ENCODE data around the gene MGME1.
"Not testable (repeated sequence)": the region's sequence is repeated elsewhere in the genome, so short reads cannot be mapped to it uniquely, and the experiment has no call there.

MGME1 gene

DNA sequence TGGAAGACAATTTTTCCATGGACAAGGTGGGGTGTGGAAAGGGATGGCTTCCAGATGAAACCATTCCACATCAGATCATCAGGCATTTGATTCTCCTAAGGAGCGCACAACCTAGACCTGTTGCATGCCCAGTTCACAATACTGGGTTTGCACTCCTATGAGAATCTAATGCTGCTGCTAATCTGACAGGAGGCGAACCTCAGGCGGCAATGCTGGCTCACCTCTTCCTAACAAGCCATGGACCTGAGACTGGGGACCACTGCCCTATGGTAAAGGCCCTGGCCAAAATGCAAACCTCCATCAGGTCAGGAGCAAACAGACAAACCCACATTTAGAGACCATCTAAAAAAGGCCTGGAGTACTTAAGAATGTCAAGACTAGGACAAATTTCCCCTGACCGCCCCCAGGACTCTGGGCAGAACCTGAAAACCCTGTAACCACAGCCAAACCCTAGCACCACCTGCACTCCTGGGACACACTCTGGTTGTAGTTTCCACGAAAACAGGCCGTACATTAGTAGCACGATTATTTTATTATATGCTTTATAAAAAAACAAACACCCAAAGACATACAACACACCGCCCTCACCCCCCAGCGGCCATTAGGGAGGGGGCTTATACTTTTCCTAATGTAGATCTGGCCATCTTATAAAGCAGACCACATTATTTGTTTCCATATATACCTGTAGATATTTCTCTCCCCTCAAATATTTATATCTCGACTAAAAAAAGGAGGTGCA, 27.6 kb upstream of the MGME1 start:
- DNase-seq, result no peak

DNA sequence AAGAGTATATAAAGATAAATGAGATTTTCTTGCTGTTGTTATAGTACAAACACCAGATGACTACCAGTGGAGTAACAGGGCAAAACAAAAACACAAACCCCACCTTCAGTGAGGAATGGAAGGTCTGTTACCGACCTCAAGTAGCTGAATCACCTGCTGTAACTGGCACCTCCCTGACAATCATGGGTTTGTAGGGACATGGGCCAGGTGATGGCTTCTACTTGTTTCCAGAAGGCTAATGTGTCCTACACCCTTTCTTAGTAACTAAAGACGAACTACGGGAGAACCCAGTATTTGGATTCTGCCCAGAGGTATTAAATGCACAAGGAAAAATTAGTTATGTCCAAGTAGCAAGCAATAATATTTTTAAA, 27.0 kb upstream of the MGME1 start:
- DNase-seq, result no peak

DNA sequence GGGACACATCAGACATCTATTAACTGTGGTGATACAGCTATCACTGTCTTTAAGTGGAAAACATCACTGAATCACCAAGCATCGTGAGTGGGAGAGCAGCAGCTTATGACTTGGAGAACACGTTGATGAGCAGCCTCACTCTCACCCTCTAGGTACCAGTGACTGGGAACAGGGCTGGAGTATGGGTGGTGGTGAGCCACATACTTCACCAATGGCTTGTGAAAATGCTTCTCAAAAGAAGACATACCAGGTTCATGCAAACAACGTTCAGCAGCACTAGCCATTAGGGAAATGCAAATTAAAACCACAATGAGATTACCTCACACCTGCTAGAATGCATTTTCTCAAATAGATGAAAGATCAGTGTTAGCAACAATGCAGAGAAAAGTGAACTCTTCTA, 25.5 kb upstream of the MGME1 start:
- no peak for DNase-seq

DNA sequence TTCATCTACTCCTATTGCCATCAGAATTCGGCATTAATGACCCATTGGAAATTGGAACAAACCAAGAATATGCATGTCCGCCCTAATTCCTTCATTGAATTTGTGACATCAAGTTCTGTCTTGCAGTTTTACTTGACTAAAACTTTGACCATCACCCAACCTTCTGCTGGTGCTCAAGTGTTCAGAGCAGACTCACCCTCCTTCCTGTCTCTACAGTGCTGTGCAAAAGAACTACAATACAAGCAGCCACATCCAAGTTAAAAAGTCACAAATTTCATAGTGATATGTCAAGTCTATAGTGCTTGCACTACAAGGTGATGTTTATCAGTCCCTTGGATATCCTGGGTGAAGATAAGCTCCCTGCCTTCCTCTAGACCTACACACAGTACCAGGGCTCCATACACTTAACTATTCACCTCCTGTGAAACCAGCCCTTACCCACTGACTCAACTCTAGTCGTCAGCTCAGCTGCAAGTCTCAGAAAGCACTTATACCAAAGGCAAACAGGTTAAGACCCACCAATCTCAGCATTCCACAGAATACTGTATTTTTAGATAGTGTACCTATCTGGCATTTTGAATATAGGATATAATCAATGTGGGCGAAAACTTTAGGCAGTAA, 23.9 kb upstream of the MGME1 start:
- DNase-seq, result no peak

DNA sequence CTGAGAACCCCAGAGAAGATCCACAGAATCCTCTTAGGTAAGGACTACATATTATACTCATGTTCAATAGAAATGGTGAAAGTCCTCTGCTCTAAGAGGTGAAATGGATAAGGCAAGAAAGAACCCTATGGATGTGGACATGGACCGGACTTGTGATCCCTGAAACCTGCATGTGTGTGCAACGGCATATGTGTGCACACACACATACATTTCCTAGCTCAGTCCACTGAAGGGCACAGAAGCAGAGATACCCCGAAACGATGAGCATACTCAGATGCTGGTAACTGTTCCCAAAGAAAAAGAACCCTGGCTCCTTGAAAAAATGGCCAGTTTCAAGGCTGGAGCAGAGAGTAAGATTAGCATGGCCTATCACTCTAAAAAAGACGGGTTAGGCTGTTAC, 22.8 kb upstream of the MGME1 start:
- no peak for DNase-seq

DNA sequence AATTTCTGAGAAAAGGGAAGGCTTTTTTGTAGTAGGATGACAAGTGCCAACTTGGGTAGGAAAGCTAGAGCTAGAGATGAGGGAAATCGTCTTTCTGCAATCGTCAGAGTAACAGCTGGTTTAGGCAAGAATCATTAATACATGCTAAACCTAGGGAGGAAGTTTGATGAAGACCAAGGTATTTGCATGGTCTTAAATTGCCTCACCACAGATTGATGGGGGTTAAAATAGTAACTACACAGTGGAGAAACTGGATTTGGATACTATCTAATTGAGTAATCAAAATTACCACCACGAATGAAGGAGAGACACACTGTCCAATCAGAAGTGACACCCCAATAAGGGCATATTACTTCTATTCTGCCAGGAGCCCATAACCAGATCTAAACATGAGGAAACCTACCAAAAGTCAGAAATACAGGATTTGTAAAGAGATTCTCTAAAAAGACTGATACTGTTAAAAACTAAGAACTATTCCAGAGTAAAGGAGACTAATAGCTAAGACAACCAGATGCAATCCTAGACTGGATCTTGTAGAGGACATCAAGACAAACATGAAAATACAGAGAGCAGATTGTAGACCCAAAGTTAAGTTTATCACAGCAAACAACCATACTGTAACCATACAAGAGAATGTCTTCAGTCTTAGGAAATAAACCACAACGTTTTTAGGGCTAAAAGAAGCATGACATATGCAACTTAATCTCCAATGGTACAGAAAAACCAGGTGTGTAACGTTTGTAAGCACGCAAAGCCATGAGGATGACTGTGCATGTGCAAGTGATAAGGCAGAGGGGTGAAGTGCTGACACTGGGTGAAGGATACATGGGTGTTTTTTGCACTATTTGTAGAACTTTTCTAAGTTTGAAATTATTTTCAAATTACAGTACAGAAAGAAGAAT, 22.0 kb upstream of the MGME1 start:
- no peak for DNase-seq

DNA sequence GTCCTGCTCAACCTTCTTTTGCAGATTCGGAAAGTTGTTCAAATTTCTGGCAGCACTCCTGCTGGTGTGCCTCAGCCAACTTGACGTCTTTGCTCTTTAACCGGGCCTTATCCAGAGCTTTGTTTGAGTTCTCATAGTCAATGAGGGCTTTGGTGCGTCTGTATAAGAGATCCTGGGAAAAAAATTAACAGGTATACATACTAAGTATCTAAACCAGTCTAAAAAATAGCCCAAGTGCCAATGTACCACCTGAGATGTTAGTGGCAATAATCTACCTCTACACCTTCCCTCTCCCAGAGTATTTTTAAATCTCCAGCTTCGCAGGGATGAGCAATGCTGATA, 21.4 kb upstream of the MGME1 start:
- DNase-seq, result no peak

DNA sequence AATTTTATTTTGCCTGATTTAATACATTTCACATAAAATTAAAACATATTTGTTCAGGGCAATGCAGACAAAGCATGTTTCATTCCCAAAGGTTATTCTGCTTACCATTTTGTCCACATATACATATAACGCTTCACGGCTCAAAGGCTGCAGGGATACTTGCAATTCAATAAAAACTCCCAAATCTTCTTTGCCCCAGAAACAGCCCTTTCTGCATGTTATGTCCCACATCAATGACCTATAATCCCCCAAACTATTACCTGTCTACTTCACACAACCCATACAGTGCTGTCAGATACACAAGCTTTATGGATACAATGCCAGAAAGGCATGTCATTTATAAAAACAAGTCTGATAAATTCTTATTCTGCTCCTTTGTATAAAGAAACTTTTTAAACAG, 20.4 kb upstream of the MGME1 start:
- no peak for DNase-seq

DNA sequence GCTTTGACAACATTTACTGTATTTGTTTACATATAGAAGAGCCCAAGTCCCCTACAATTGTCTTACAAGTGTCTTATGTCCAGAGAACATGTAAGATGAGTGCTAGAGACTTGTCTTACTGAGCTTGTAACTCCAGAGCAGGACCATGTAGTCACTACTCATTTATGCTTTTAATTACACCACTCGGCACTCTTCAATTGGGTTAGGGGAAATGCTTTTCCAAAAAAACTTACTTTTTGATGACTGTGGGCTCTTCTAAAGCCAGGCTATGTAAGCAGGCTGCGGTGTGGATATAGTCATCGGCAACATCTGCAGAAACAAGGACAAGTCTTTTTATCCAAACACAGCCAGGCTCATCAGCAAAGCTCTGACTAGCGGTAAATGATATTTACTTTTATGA, 18.9 kb upstream of the MGME1 start:
- DNase-seq, result no peak

DNA sequence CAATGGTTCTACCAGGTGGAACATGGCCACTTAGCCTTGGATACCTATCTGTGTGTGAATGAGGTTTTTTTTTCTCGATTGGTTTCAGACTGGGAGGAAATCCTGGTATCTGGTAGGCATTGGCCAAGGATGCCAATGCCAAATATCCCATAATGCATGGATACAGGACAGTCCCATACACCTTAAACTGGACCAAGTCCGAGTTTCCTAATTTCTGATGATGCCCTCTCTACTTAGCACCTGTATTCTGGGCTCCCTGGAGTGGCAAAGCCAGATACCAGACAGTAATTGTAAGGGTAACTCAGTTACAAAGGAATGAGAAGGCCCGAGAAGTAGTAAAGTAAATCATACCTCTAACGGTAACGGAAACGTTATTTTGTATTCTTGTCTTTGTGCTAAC, 18.1 kb upstream of the MGME1 start:
- no peak for DNase-seq

DNA sequence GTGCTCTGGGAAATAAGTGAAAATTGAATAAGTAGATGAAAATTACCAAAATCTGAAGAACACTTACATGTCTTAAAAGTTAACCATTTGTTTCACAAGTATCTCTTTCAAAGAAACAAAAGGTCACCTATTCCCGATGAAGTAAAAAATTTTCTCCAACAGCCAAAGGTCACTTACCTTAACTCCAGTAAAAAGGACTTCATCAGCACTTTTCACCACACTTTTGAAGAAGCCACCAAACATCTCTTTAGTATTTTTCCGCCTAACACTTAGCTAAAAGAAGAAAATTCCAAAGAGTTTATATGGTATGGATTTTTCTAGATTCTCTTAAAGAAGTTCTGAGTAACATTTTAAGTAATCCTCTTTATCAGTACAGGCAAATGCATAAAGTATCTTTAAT, 17.5 kb upstream of the MGME1 start:
- DNase-seq, result no peak

DNA sequence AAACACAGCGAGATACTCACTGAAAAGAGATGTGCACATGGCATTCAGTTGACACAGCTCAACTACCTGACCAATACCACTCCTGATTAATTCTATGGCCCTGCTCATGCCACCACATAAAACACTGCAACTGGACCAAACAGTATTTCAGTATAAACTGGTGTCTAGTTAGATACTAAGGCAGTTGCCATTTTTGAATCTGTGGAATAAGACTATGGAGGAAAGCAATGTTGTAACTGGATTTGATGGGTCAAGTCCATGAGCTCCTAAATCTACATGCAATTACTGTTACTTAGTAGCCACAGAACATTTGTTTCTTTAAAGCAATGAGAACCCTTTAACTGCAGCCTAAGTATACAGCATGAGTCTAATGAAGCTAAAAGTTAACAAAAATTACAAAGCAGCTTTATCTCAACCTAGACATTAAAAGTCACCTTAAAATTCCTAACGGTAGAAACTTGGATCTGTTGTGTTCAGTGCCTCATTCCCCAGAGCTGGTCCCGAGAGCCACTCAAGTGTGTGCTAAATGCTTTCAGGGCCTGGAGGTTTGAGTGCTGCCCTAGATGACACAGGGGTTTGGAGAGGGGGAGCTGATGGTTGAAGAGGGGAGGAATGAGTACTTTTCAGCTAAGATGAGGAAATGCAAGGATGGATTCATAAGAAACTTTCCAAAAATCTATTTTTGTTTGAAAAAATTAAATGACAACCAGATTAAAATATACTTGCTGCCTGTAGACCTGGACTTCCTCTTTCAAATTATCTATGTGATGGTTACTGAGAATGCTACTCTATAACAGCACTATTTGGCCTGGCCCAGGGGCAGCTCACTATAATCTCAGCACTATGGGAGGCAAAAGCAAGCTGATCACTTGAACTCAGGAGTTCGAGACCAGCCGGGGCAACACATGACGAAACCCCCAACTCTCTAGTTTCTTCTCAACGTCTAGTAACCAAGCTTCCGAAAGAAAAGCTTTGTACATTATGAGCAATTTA, 15.8 kb upstream of the MGME1 start:
- no peak for DNase-seq

DNA sequence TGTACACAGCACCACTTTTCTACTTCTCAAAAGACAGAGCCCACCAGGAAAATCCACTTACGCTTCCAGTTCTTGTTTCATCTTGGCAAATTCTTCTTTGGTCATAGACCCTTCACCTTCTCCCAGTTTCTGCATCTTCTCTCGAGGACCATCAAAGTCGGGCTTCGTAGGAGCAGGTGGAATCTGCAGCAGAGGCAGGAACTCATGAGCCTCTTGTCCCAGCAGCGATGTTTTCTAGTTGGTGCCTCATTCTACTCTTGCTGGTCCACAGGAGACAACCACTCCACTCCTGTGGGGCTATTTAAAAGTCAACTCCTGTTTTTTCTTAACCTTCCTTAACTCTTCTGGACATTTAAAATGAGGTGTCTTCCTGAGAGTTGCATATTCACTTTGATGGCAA, 14.9 kb upstream of the MGME1 start:
- no peak for DNase-seq

DNA sequence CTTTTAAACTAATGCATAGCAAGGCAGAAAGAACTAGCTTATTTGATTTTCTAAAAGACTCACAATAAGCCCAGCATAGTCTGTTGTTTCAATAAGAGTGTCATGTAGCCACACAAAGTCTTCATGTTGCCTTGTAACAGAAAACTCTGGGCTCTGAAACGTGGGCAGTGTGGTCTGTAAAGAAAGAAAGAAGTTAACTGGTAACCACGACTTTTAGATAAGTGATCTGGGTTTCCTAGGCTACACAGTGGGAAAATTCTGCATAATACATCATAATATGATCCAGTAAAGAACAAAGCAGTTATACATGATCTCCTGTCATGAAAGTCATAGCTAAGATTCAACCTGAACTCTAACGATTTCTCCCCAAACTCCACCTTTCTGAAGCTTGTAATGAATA, 13.5 kb upstream of the MGME1 start:
- DNase-seq, result no peak

DNA sequence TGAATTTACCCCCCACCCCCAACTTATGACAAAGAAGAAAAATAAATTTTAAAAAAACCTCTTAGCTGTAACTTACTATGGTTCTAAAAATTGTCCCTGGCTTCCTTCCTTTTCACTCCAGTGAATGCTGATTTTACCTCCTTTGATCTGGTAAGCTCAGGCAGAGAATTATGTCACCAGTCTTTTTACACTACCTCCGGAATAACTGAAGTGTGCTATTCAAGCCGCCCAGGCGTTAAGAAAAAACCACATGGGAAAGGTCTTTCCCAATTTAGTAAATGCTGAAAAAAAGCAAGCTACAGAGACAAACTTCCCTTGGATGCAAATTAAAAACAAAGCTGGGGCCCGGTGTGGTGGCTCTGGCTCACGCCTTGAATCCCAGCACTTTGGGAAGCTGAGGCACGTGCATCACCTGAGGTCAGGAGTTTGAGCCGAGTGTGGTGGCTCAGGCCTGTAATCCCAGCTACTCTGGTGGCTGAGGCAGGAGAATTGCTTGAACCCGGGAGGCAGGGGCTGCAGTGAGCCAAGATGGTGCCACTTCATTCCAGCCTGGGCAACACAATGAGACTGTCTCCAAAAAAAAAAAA, 12.6 kb upstream of the MGME1 start:
- no peak for DNase-seq

DNA sequence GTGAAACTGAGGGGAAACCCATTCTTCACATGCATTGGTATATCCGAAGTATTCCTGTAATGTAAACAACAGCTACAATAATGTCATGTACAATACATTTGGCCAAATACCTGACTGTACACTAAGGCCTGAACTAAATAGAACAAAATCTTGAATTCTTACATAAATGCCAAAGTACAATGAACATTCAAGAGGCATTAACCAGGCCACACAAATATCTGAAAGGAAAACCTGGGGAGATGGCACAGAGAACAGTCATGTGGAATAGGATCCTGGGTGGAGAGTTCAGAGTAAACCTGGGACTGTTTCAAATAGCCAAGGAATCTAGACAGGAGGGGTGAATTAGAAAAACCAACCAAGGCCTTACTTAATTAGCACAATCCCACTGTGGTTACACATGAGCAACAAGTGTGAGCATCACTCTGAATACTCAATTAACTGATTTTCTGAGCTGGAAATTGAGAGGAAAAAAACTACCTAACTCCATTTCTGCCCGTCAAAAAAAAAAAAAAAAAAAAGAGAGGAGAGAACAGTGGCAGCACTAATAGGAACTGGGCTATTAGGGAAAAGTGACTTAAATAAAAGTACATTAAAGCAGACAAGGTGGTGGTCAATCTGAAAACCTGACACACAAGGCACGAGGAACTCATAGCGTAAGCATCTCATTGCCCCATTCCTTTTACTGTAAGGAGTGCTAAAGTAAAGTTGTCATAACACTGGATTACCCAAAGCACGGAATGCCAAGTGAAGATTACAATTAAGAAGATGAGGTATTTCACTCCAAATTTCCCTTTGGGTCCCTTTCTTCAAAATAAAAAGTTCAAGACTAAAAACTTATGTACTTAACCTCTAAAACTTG, 11.1 kb upstream of the MGME1 start:
- DNase-seq, result no peak

DNA sequence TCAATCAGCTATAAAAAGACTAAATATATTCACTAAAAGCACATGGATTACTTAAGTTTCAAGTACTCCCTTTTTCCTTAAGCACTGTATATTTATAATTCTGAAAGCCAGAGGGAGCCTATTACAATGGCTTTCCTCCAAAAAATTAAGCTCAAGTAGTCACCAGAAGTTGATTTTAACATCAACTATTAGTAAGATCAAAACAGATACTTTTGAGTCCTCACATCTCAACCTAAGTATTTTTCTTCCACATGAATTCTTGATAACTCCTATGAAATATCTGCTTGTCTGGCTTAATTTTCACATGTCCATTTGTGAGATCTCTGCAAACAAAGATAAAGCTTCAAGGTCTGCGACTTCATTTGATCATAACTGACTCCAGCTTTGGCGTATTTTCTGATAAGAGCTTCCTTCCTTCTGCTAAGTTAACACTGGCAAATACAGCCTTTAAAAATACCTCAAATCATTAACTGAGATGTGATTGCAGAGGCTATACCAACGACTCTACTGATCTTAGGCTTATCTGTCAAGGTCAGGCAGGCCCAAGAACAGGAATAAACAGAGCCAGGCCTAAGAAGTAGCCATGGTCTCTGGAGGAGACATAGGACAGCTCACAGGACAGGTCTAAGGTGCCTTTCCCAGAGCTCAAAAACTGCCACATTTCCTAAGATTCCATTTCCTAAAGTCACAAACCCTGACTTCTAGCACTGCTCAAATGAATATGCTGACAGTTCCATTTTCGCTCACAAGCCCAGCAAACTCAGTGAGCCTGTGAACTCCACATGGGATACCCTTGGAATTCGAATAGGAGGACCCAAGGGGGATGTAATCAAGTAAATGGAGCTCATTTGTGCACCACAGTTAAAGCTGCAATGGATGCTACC, 10.2 kb upstream of the MGME1 start:
- no peak for DNase-seq

DNA sequence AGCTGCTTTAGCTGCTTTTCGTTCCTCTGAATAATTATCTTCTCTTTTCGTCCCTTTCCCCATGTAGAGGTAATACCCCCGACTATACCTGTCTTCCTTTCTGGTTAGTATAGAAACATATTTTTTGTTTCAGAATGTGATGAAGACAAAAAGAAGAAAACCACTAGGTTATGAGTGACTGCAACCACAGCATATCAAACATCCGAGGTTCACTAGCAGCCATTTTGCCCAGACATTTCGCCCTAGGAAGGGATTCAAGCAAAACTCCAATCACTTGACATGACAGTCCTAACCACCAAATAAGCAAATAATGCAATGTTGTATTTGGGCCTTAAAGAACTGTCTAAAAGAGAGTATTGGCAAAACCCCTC, 9.6 kb upstream of the MGME1 start:
- no peak for DNase-seq

DNA sequence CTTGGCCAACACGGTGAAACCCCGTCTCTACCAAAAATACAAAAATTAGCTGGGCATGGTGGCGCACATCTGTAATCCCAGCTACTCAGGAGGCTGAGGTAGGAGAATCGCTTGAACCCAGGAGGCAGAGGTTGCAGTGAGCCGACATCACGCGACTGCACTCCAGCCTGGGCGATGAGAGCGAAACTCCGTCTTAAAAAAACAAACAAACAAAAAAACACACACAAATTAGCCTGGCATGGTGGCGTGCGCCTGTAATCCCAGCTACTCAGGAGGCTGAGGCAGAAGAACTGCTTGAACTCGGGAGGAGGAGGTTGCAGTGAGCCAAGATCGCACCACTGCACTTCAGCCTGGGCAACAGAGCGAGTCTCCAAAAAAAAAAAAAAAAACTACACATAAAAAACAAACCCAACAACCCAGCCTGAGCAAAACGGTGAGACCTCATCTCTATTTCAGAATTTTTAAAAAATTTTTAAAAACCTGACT, 8.4 kb upstream of the MGME1 start:
- DNase-seq, result not testable (repeated sequence)

DNA sequence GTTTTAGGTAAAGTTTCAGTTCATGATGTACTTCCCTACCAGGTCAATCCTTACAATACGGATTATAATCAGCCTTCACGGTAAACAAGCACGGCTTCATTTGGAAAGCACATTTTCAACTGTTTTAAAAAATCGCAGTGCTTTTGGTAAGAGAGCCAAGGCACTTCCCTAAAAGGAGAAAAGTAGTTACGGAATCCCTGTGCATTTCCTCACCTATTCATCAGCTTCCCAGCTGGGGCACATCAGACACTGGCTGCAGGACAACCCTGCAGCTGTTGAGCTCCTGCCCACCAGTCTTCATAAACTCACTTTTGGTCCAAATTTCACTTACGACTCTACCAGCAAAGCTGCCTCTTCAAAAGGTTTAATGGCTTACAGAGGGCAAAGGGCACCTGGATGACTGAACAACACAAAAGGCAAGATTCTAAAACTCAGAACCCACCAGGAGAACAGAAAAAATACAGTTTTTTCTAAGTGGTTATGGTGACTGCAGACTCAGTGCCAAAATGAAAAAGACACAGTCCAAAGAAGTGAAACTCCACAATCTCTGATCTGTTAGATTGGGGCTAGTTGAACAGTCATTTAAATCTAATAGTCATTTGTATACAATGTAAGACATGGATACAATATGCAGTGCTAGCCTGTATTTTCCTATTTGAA, 7.8 kb upstream of the MGME1 start:
- DNase-seq, result no peak

Data from SIG-M5 (cell line).